SKM-1 (cell line): Measurements from ENCODE around the gene HAGH.
A peak's percentile ranks its signal among the peaks of the same experiment; 100 is the strongest.

Source experiments
- DNase-seq: peaks from one replicate; lab custom pipeline; 2025; ENCODE audit not compliant: unreplicated experiment; lab: John Stamatoyannopoulos, UW

HAGH gene

GRCh38 chr16:1775006-1775845 lies 51.4 kb downstream of the HAGH start:
- no peak for DNase-seq

- no peak for DNase-seq
Measured at GRCh38 chr16:1774448-1774780, 52.2 kb downstream of the HAGH start.

DNA sequence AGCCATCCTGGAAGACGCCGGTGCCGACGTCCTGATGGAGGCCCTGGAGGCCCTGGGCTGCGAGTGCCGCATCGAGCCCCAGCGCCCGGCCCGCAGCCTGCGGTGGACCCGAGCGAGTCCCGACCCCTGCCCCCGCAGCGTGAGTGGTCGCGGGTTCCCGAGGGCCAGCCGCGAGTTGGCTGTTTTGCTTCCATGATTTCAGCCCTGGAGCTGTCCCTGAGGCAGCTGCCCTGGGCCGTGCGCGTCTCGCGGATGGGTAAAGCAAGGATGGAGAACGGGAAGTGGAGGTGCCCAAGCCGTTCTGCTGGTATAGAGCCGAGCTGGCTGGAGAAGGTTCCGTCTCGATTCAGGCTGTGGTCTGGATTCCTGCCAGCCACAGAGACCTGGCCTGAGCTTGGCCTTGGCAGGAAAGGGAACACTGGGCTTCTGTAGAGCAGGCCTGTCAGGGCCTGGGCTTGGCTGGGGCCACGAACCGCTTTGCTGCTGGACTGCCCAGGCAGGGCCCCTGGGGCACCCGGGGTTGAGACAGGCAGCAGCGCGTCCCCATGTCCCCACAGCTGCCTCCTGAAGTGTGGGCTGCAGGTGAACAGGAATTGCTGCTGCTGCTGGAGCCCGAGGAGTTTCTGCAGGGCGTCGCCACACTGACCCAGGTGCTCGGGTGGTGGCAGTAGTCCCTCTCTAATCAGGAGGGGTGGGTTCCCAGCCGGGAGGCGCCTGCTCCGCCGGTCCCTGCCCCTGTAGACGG lies 52.8 kb downstream of the HAGH start:
- peak; percentile 59 for DNase-seq

- DNase-seq, result peak; percentile 69
Measured at GRCh38 chr16:1772908-1773702, 53.5 kb downstream of the HAGH start, which contains the start of gene MRPS34. TSS of gene MRPS34 (minus strand) at chr16:1773134. CDS start at chr16:1773119, 15 bp downstream.

- no peak for DNase-seq
Measured at GRCh38 chr16:1772362-1772907, 54.2 kb downstream of the HAGH start, which contains the start of gene EME2. TSS of gene EME2 (plus strand) at chr16:1772810. CDS start at chr16:1773228, 418 bp downstream.

DNA sequence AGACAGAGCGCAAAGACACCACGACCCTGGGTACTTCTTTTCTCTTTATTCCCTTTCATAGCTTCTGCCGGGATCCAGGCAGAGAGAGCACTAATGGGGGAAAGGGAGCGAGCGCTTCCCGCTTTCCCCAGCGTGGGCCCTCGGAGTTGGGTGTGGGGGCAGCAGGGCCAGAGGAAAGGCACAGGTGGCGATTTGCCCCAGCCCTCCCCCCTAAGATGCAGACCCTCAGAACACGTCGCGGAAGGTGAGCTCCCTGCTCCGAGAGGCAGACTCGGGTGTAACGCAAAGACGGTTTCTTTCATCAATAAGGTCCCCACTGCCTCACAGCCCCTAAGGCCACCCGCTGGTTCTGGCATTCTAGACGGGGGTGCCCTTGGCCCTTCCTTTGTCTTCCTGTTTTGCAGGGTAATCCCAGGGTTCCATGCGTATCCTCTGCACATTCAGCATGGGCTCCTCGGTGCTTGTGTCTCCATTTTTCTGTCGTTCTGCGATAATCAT lies 54.7 kb downstream of the HAGH start:
- DNase-seq, result no peak

DNA sequence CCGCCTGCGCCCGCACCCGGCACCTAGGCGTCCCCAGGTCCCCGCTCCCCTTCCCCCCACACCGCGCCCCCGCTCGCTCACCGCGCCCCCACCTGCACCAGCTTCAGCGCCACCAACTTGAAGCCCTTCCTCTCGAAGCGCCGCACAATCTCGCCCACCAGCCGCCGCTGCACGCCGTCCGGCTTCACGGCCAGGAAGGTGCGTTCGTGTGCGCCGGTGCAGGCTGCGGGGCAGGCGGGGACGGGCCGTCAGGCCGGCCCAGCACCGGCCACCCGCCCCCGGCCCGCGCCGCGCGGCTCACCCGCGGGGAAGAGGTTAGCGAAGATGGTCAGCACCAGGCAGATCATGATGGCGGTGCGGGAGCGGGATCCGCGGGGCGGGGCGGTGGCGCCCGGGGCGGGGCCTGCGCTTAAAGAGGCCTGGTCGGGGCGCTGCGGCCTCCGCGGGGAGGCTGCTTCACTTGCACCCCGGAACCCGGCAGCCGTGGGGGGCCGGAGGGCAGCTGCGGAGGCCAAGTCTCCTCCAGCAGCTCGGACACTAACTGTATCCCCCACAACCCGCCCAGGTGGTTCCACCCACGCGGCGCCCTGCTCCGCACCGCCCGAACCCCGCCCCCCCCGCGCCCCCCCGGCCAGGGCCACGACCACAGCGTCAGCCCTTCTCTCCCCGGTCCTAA lies 55.3 kb downstream of the HAGH start, which contains the start of gene NME3:
TSS of gene NME3 (minus strand) at position 356 of the 676 bp plus-strand sequence. CDS start at position 347, 9 bp downstream.
- no peak for DNase-seq

DNA sequence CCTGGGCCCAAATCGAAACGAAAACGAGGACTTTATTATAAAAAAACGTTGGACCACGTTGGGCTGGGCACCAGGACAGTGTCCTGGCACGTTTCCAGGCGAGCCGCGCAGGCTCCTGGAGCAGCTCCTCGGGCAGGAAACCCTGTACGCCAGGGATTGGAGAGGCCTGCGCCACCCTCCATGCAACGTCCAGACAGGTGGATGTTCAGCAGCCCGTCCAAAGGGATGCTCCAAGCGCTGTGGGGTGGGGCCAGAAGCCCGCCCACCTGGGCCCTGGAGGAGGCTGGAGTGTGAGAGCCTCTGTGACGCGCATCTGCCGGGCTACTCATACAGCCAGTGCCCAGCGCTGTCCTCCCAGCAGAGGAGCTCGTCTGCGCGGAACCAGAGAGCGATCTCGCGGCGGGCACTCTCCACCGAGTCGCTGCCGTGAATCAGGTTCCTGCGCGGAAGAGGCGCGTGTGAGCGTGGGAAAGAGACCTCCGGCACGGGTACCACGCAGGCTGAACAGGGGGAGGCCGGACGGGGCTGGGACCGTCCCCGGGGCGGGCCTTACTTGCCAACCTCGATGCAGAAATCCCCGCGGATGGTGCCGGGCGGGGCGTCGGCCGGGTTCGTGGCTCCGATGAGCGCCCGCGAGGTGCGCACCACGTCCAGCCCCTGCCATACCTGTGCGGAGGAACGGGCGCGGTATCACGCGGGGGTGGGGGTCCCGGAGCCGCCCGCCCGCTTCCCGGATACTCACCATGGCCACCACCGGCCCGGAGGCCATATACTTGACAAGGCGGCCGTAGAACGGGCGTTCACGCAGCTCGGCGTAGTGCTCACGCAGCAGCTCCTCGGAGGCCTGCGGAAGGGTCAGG lies 56.1 kb downstream of the HAGH start:
- DNase-seq, result no peak

GRCh38 chr16:1769402-1770300 lies 57.0 kb downstream of the HAGH start:
- DNase-seq, result no peak

DNA sequence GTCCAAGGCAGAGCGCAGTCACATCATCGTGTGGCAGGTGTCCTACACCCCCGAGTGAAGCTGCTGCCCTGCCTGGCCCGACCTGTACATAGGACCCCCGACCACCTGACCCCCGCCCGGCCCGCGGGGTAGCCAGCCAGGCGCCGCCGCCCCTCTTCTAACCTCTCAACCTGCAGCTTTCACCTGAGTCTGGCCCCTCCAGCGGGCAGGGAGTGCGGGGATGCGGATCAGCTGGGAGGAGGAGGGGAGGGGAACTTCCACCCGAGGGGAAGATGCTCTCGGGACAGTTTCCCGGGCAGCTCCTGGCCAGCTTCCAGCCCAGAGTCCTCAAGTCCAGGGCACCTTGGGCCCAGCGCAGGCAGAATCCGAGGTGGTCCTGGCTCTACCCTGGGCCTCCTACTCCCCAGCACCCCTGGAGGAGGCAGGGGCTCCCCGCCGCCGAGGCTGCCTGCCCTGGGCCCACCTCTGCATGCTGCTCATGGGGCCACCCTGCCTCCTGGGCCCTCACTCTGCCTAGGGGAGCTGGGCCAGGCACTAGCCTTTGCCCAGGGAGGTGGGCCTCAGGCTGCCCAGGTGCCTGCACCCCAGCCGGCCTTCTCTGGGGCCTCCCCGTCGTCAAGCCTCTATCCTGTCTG lies 57.7 kb downstream of the HAGH start:
- DNase-seq, result no peak

DNA sequence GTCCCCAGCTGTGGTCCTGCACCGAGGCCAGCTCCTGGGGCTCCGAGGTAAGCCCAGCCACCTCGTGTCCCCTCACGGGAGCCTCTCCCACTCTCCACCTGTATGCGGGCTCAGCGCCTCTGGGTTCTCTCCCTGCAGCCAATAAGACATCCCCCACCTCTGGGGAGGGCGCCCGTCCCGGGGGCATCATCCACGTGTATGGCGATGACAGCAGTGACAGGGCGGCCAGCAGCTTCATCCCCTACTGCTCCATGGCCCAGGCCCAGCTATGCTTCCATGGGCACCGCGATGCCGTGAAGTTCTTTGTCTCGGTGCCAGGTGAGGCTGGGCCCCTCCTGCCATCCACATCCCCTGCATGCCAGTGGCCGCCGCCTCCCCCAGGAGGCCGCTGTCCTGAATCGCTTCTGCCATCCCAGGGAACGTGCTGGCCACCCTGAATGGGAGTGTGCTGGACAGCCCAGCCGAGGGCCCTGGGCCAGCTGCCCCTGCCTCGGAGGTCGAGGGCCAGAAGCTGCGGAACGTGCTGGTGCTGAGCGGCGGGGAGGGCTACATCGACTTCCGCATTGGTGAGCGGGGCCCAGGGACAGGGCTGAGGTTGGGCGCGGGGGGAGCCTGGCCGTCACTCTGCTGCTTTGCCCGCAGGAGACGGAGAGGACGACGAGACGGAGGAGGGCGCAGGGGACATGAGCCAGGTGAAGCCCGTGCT lies 58.4 kb downstream of the HAGH start:
- no peak for DNase-seq

GRCh38 chr16:1767116-1767994 lies 59.3 kb downstream of the HAGH start:
- DNase-seq, result no peak

DNA sequence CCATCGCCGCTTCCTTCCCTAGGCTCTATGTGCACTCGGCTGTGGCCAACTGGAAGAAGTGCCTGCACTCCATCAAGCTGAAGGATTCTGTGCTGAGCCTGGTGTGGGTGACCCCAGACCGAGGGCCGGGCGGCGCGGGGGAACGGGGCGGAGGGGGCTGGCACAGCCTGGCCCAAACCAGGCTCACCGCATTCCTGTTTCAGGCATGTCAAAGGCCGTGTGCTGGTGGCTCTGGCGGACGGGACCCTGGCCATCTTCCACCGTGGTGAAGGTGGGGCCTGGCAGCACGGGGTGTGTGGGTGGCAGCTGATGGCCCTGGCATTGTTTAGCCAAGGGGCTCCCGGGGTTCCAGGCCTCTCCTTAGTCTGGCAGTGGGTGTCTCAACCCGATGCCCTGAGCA lies 59.9 kb downstream of the HAGH start:
- no peak for DNase-seq

- DNase-seq, result no peak
Measured at GRCh38 chr16:1766231-1766630, 60.4 kb downstream of the HAGH start.

DNA sequence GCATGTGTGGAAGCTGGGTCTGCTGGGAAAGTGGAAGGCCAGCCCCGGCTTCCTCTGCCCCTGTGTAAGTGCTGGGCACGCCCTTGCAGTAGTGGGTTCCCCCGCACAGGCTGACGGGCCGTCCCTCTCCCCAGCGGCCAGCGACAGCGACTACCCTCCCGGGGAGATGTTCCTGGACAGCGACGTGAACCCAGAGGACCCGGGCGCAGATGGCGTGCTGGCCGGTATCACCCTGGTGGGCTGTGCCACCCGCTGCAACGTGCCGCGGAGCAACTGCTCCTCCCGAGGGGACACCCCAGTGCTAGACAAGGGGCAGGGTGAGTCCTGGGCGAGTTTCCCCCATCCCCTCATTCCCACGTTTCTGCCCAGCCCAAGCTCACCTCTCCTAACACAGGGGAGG lies 60.8 kb downstream of the HAGH start:
- no peak for DNase-seq

- no peak for DNase-seq
Measured at GRCh38 chr16:1764971-1765370, 61.7 kb downstream of the HAGH start.
